GM08714 (cell line): ENCODE data around the gene SPRY1.

Experiments
- H3K4me3 ChIP-seq: fragments of 200-500 bp; sonication (Bioruptor generic); 2 replicates; pipeline ENCODE4 v1.5.1; 2014; ENCODE audit warnings: mild to moderate bottlenecking, low read length, inconsistent platforms
- ZNF274 ChIP-seq: IDR thresholded peaks from 2 replicates; pipeline ENCODE4 v1.6.1; 2012; ENCODE audit warnings: mild to moderate bottlenecking, low read depth, low read length

Gene SPRY1

GRCh38 chr4:123361195-123361861 lies 35.3 kb upstream of the SPRY1 start:
- H3K4me3 ChIP-seq = no peak overlapping the region
- no peak for TF ChIP-seq ZNF274

GRCh38 chr4:123362103-123362502 lies 34.5 kb upstream of the SPRY1 start:
- H3K4me3 ChIP-seq = no peak overlapping the region
- TF ChIP-seq ZNF274 = no peak

GRCh38 chr4:123363729-123364128 lies 32.9 kb upstream of the SPRY1 start:
- H3K4me3 ChIP-seq = no peak overlapping the region
- no peak for TF ChIP-seq ZNF274

- H3K4me3 ChIP-seq = no peak overlapping the region
These were observed 31.7 kb upstream of the SPRY1 start for GRCh38 chr4:123364906-123365305.

GRCh38 chr4:123365412-123365811 lies 31.2 kb upstream of the SPRY1 start:
- no peak for TF ChIP-seq ZNF274
- no peak overlapping the region for H3K4me3 ChIP-seq

More at GRCh38 chr4:123364906-123365305, 31.7 kb upstream of the SPRY1 start:
- TF ChIP-seq ZNF274 = no peak

- no peak overlapping the region for H3K4me3 ChIP-seq
- no peak for TF ChIP-seq ZNF274
These were observed 30.3 kb upstream of the SPRY1 start for GRCh38 chr4:123366144-123366748.

GRCh38 chr4:123378794-123379193 lies 17.8 kb upstream of the SPRY1 start:
- no peak overlapping the region for H3K4me3 ChIP-seq
- no peak for TF ChIP-seq ZNF274

GRCh38 chr4:123379392-123379791 lies 17.2 kb upstream of the SPRY1 start:
- TF ChIP-seq ZNF274 = no peak
- no peak overlapping the region for H3K4me3 ChIP-seq

- H3K4me3 ChIP-seq = no peak overlapping the region
- no peak for TF ChIP-seq ZNF274
These were observed 15.6 kb upstream of the SPRY1 start for GRCh38 chr4:123380728-123381716.

- H3K4me3 ChIP-seq = no peak overlapping the region
These were observed 14.6 kb upstream of the SPRY1 start for GRCh38 chr4:123381996-123382395.

GRCh38 chr4:123383566-123383965 lies 13.0 kb upstream of the SPRY1 start:
- no peak overlapping the region for H3K4me3 ChIP-seq
- no peak for TF ChIP-seq ZNF274

More at GRCh38 chr4:123381996-123382395, 14.6 kb upstream of the SPRY1 start:
- no peak for TF ChIP-seq ZNF274

GRCh38 chr4:123386609-123387008 lies 10.0 kb upstream of the SPRY1 start:
- no peak overlapping the region for H3K4me3 ChIP-seq
- TF ChIP-seq ZNF274 = no peak

GRCh38 chr4:123390846-123391456 lies 5.6 kb upstream of the SPRY1 start:
- TF ChIP-seq ZNF274 = no peak
- H3K4me3 ChIP-seq = no peak overlapping the region

- TF ChIP-seq ZNF274 = no peak
- no peak overlapping the region for H3K4me3 ChIP-seq
These were observed 2.9 kb upstream of the SPRY1 start for GRCh38 chr4:123393721-123394120.
